HG02885 (cell line): Measurements from ENCODE around the gene SLC10A7.

Experiments used
- ATAC-seq: cut with Tn5 transposase; IDR thresholded peaks from one replicate; pipeline ENCODE4 v1.9.1; 2021; ENCODE audit warnings: mild to moderate bottlenecking; ENCODE audit not compliant: unreplicated experiment, poor library complexity

SLC10A7 gene

DNA sequence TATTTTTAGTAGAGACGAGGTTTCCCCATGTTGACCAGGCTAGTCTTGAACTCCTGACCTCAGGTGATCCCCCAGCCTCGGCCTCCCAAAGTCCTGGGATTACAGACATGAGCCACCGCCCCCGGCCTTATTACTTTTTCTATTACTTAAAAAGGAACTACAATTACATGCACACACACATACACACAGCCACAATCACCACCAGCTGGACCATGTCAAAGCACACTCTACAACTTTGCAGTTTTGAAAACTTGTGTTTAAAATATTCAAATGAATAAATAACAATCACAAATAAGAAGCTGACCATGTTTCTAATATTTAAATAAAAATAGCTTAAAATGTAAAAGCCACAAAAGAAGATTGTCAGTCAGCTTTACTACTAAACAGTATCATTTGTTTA, 23.4 kb downstream of the SLC10A7 start:
- ATAC-seq = no peak

DNA sequence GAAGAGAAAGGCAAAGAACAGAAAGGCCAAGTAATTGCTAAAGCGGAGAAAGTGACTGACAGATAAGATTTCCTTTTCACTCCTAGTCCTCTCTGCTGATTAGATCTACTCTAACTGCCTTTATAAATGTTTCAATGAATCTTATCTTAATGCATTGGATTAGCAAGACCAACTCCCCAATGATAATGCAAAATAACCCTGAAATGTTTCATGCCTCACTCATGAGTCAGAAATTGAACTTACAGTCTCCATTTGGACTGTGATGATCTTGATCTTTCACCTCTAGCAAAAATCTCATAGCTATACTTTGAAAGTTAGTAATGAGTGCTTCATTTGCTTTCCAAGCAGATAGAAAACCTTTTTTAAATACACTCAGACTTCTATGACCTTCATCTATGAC, 26.5 kb downstream of the SLC10A7 start:
- no peak for ATAC-seq

DNA sequence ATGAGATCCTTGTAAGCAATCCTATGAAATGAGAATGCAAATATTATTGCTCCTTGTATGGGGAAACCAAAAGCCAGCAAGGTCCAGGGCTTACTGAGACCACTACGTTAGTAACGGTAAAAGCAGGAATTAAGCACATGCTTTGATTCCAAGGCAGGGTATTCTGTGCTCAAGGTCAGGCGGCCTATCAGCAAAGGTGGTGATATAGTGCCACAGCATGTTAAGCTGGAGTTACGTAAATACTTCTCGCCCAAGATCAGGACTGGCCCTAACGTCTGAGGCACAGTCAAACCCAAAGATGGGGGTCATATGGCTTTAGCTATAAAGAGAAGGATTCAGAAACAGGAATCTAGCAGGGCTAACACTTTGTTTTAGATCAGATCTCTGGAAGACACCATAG, 27.6 kb downstream of the SLC10A7 start:
- no peak for ATAC-seq

DNA sequence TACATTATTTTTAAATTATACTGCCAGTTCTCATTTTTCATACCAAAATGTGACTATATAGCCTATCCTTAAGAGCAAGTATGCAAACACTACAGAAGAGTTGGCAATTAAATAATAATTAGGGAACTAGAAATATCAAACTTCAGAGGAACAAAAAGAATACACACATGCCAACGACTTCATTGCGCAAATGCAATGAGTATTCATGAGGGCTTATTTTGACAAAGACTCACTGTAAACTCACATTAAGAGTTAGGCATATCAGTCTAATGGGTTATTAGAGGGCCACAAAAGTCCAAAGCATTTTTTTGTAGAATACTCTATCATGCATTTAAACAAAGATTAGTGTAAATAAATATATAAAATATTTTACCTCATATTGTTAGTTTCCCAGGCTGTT, 31.6 kb downstream of the SLC10A7 start:
- no peak for ATAC-seq

DNA sequence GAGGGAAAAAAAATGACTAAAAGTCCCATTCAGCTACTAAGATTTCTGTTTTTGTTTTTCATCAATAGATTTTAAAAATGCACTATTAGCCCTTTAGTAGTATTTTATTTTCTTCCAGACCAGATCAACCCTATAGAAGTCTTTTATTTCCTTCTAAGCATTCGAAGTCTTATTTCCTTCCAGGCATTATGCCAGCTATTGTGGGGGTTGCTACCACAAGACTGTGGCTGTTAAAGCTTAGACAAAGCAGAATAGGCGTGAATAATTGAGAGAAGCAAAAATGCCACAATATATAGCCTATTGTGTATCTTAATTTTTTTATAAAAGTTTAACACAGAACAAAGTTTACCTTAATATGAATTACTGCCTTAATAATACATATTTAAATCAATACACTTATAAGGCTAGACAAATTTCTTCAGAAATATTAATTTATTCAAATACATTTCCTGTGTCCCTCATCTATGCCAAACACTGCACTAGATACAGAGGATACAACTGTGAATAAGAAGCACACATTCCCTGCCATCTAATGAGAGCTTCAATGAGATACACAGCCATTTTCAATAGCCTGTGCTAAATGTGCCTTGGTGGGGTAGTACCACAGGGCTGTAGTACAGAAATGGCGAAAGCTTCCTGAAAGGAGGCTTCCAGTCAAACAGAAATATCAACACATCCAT, 33.1 kb downstream of the SLC10A7 start:
- no peak for ATAC-seq

DNA sequence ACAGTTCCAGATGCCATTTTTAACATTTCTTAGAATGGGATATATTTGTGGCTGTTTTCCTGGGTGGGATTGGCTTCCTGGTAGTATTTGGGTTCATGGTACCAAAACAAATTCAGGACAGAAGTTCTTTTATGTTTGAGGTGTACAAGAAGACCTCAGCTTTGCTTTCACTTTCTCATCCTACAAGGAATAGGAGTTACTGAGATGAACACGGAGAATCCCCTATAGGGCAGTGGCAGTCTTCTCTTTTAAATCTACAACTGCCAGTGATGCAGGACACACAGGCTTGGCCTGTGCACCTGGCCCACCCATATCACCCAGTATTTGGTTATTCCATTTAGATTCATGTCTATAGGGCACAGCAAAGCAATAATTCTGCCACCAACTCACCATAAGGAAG, 35.2 kb downstream of the SLC10A7 start:
- peak; percentile 92 for ATAC-seq

DNA sequence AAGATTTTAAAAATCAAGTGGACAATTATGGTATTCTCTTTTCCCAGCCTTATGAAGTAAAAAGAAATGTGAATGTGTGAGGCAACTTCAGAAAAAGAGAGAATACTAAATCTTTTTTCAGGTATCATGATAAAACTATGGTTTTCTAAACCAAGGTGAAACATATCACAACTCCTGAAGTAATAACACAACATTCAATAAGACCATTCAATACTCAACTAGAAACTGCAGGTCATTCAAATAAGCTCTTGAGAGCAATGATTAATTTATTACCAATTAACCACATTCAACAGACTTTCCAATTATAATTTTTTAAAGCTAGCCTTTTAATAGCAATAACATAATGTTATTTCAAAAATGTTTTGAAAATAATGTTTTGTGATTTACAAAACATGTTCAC, 35.8 kb downstream of the SLC10A7 start:
- ATAC-seq = peak; percentile 41

DNA sequence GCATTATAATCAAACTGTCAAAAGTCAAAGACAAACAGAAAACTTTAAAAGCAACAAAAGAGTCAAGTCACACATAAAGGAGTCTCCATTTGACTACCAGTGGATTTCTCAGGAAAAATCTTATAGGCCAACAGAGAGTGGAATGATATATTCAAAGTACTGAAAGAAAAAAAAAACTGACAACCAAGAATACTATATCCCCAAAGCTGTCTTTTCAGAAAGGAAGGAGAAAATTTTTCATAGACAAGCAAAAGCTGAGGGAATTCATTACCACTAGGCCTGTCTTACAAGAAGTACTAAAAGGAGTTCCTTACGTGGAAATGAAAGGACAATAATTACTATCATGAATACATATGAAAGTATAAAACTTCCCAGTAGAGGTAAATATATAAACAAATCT, 39.0 kb downstream of the SLC10A7 start:
- no peak for ATAC-seq

DNA sequence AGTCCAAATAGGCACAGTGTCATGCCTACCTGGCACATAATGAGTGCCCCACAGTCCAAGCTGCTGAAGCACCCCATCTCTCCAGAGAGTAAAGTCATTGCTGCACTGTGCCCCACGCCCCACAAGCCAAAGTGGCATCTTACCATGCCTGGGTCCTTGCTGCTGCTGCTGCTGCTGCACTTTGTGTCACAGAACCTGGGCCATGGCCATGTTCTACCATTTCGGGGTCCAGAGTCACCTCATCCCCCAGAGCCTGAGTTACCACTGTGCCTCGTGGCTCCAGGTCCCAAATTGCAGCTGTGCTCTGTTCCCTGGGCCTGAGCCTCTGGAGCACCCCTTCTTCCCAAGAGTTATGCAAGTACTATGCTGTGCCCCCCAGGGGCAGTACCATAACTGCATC, 40.5 kb downstream of the SLC10A7 start:
- ATAC-seq = no peak

DNA sequence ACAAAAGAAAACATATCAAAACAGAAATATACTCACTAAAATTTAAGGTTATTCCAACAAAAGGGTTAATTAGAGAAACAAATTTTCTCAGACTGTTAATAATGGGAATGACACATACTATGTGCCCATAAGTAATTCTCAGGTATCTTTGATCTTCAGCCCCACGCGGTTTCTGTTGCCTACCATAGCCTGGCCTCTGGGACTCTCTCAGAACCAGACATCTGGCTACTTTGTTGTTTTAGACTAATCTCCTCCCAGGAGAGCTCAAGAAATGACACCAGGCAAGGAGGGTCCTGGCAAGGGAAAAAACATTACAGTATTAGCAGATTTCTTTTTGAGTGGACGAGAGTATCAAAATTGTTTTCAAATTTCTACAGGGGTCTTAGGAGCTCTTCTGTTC, 43.7 kb downstream of the SLC10A7 start:
- ATAC-seq = peak; percentile 51

DNA sequence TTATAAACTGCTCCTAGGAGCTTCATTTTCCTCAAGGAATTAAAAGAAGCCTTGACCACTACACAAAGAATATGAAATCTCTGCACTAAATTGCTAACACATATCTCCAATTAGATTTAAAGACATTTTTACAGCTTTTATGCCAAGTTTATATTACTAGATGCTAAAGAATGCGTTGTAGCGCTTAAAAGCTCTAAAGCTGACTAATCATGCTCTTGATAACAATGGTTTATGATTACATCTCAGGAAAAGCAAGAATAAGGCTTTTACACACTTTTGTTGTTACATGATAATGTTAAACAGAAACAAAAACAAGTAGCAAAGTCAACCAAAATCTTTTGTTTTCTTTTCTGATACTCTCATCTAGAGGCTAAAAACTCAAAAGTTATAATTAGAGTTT, 44.7 kb downstream of the SLC10A7 start:
- no peak for ATAC-seq

DNA sequence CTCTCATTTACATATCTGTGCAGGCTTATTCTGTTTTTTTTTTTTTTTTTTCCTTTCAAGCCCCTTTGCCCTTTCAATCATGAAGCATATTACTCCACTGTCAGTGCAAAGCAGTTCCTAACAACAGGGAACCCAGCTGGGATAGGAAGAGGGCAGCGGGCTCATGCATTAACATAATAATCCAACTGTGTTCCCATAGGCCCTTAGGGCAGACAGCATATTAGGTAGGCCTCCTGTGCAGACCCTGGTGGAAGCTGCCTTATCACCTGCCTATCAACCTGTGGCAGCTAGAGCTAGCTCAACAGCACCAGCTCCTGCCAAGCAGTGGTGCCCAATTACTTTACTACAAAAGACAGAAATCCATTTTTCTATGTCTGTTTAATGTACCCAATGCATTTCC, 49.3 kb downstream of the SLC10A7 start:
- no peak for ATAC-seq

DNA sequence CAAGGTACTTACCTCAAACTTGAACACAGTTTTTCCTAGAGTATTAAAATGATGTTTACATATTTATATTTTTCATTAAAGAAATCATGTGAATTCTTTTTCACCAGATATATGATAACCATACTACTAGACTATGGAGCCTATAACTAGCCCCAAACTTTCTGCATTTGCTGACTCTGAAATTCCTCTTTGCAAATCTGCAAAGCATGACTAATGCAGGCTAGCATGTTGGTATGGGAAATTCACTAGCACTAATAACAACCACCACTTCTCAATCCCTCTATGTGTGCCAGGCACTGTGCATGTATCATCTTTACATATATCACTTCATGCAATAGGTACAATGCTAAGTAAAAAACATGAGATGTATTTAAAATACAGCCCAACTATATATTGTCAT, 51.1 kb downstream of the SLC10A7 start:
- no peak for ATAC-seq

DNA sequence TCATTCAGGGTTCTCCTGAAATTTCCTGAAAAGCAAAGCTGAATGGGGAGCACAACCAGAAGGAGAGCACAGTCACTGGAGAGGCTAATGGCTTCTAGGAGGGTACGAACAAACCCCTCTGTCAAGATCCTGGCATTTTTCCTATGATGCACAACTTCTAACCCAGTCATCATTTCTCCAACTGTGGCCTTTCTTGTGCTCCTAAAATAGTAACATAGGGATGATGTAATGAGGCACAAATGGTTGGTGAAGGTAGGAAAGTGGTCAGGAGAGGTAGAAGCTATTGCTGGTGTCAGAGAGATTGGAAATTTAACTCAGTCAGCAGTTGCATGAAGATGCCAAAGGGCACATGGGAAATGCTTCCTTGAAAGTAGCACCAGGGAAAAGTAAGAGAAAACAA, 52.7 kb downstream of the SLC10A7 start:
- no peak for ATAC-seq

DNA sequence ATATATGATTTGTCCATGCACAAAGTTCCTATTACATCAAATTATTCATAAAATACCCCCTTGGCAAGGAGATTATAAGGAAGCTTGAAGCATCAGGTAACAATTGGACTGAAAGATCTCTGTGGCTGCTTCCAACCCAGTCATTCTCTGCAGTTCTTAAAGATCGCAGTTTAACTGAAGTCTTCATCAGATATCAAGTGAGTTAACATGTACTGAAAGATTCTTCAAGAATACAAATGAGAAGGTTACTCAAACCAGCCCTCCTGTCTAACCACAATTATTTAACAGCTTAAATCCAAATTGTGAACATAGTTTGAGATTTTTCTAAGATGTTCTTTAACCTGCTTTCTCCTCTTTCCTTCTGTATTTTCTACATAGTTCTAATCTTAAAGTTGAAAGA, 56.1 kb downstream of the SLC10A7 start:
- ATAC-seq = no peak

DNA sequence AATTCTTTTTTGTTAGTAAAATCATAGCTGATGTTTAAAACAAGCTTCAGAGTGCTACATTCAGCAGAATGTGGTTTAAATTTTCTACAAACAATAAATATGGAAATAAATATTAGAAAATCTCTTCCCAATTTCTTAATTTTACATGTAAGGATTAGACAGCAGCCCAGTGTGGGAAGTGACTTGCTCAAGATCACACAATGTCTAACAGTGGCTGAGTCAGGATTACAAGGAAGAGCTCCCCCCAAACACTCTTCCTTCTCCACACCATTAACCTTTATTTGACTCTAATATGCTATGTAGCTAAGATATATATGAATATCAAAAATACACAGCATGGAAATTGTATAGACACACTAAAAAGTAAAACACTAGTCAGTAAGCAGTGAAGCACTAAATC, 59.5 kb downstream of the SLC10A7 start:
- ATAC-seq = no peak

DNA sequence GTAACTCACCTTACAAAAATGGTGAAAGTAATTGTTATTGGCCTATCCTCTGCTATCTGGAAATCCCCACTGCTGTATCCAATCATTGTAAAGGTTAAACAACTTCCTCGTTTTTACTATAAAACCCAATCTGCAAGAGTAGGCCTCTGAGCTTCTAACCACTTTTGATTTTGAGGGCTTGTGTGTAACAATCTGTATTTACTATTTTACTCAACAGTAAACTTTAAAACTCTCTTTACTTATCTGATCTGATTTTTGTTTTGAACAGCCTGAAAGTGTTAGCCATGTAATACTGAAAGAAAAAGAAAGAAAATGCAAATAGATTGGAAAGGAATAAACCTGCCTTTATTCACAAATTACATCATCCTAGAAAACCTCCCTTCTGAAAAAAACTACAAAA, 63.1 kb downstream of the SLC10A7 start:
- ATAC-seq = peak; percentile 92

DNA sequence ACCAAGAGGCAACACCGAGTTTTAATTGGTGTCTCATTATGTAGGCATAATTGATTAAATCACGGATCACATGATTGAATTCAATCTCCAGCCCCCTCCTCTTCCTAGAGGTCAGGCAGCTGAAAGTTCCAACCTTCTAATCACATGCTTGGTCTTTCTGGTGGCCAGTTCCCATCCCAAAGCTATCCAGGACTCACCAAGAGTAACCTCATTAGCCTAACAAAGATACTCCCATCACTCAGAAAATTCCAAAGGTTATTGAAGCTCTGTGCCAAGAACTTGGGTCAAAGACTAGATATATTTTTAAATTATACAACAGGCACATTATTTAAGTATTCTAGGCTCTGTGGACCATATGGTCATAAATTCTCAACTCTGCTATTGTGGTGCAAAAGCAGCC, 65.1 kb downstream of the SLC10A7 start:
- no peak for ATAC-seq

DNA sequence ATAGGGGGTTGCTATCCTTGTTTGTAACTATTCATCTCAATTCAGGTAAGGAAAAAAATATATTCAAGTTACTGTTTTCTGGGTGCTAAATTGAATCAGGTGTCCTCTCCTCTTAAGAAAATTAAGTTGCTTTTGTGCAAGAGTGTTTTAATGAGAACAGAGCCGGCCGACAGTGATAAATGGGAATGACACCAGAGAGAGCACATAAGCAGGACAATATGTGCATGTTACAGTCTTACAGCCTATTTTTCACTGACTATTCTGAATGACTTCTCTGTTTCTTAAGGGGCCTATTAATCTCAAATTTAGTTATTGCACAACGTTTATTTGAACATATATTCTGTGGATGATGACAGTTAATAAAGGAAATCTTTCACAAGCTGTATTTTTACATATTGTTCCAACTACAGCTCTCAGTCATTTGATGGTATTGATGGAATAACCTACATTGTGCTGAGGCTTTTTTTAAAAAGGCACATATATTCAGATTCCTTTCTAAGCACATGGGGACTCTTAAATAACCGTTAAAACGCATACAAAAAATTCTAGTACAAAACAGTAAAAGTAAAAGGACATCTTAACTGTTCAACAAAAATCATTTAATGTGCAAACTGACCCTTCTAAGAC, 68.4 kb downstream of the SLC10A7 start:
- no peak for ATAC-seq

DNA sequence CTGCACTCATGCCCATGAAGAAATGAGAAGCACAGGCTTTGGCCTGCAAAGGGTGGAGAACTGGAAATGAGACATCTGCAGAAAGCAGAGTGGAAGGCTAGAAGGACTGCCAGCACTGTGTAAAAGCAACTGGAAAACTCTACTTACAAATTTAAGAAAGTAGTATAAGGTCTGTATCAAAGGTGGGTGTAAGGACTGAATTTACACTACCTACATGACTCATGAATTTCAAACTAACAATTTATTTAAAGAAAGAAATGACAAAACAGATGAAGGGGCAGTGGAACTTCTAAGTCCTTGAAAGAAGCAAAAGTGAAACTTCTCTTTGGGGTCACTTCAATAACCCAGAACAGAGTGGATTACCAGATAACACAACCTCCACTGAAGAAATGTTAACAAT, 71.2 kb downstream of the SLC10A7 start:
- peak; percentile 86 for ATAC-seq

DNA sequence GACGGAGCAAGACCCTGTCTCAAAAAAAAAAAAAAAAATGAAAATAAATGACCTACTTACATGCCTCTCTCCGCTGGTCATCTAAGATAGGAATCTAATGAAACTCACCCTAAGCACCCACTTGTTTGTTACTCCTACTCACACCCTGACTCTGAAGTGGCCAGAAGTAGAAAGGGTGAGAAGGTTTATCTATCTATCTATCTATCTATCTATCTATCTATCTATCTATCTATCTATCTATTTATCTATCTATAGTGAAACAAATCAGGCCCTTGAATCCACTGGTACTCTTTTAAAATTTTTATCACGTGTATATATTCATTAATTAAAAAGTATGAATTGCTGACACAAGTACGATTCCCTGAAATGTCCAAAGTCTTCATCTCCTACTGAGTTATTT, 75.2 kb downstream of the SLC10A7 start:
- no peak for ATAC-seq
